Stimulated activated CD8-positive, alpha-beta memory T cell treated with anti-CD3 and anti-CD28 coated beads, Interleukin-4, amount 100 ng/mL, for 24 hours (primary cell): ENCODE data around the gene RTP4.
"Not testable (repeated sequence)": the region's sequence is repeated elsewhere in the genome, so short reads cannot be mapped to it uniquely, and the experiment has no call there.

ENCODE experiments used
- DNase-seq: peaks from one replicate; pipeline ENCODE4 v3.0.0-alpha.2; 2020; ENCODE audit warnings: low read depth

The RTP4 gene

GRCh38 chr3:187370051-187370450 lies 1.9 kb downstream of the RTP4 start:
- no peak for DNase-seq

- no peak for DNase-seq
Measured at GRCh38 chr3:187375581-187375980, 7.4 kb downstream of the RTP4 start.

- DNase-seq: no peak
Measured at GRCh38 chr3:187377842-187378241, 9.7 kb downstream of the RTP4 start.

GRCh38 chr3:187382609-187383151 lies 14.5 kb downstream of the RTP4 start:
- DNase-seq: no peak

- no peak for DNase-seq
Measured at GRCh38 chr3:187383246-187383645, 15.1 kb downstream of the RTP4 start.

- DNase-seq: no peak
Measured at GRCh38 chr3:187385296-187385695, 17.1 kb downstream of the RTP4 start.

- DNase-seq: no peak
Measured at GRCh38 chr3:187396661-187397060, 28.5 kb downstream of the RTP4 start.

- DNase-seq: no peak
Measured at GRCh38 chr3:187398955-187399354, 30.8 kb downstream of the RTP4 start.

GRCh38 chr3:187400756-187401155 lies 32.6 kb downstream of the RTP4 start:
- DNase-seq: no peak

- no peak for DNase-seq
Measured at GRCh38 chr3:187401856-187402255, 33.7 kb downstream of the RTP4 start.

GRCh38 chr3:187403768-187404288 lies 35.6 kb downstream of the RTP4 start:
- DNase-seq: no peak

- DNase-seq: no peak
Measured at GRCh38 chr3:187406927-187407326, 38.7 kb downstream of the RTP4 start.

GRCh38 chr3:187411991-187412781 lies 44.0 kb downstream of the RTP4 start:
- DNase-seq: not testable (repeated sequence)
